ENCODE measurements around the gene TNNT2. TPM values are rescaled to one million over a fixed set of nuclear protein-coding genes. Genes with fewer than 3 reads are reported as not detected.

The TNNT2 gene
- total RNA-seq, 2 experiments from 2014 or later, result not detected

DNA sequence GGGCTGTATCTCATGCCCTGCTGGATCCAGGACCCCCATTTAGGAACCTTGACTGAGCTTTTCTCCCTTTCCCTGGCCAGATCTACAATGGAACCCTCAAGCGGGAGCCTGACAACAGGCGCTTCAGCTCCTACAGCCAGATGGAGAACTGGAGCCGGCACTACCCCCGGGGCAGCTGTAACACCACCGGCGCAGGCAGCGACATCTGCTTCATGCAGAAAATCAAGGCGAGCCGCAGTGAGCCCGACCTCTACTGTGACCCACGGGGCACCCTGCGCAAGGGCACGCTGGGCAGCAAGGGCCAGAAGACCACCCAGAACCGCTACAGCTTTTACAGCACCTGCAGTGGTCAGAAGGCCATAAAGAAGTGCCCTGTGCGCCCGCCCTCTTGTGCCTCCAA lies 64.4 kb downstream of the TNNT2 start:
- ATAC-seq, result no peak
- Mint-ChIP-seq H3K27ac (no peak overlapping the region), H3K27me3 (ENCODE audit: low read depth) (peaks cover 16% of the 10 kb centered on the region), H3K4me3 (no peak overlapping the region), H3K9me3 (ENCODE audit: insufficient read depth) (no peaks in the 10 kb centered on the region), H3K36me3 (ENCODE audit: low read depth) (no peaks in the 10 kb centered on the region), H3K4me1 (ENCODE audit: low read depth) (peaks cover 13% of the 10 kb centered on the region)
- DNase-seq, result no peak
- ChIA-PET POLR2A (no interaction called here), CTCF (interaction anchor here (1.7 kb wide), 1 partner anchor 14 kb away, joined by 4 read pairs; no protein-coding TSS in a partner anchor)

DNA sequence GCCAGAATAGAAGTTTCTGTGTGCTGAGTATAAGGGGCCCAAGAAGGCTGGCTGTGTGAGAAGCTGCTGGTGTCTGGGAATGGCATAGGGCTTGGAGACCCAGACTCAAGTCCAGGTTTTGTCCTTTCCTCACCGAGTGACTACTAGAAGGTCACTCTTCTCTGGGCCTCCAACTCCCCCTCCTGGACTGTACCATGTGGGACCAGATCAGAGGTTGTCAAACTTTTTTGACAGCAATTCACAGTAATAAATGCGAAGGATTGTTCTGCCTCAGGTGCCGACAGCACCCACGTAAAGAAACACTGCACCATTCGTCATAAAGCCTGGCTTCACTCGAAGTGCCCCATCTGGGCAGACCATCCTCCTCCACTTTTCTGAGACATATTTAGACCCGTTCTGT lies 65.2 kb downstream of the TNNT2 start:
- CTCF ChIA-PET, result interaction anchor here (1.0 to 1.7 kb wide), 3 partner anchors 15 to 49 kb away, joined by 3 to 6 read pairs (median 4); no protein-coding TSS in a partner anchor
- Mint-ChIP-seq H3K4me1 (ENCODE audit: low read depth) (peaks cover 13% of the 10 kb centered on the region), H3K27me3 (ENCODE audit: low read depth) (peaks cover 17% of the 10 kb centered on the region), H3K4me3 (no peak overlapping the region), H3K27ac (no peak overlapping the region), H3K36me3 (ENCODE audit: low read depth) (no peaks in the 10 kb centered on the region), H3K9me3 (ENCODE audit: insufficient read depth) (no peaks in the 10 kb centered on the region)
- no peak for ATAC-seq
- POLR2A ChIA-PET, result no interaction called here
- DNase-seq, result no peak

DNA sequence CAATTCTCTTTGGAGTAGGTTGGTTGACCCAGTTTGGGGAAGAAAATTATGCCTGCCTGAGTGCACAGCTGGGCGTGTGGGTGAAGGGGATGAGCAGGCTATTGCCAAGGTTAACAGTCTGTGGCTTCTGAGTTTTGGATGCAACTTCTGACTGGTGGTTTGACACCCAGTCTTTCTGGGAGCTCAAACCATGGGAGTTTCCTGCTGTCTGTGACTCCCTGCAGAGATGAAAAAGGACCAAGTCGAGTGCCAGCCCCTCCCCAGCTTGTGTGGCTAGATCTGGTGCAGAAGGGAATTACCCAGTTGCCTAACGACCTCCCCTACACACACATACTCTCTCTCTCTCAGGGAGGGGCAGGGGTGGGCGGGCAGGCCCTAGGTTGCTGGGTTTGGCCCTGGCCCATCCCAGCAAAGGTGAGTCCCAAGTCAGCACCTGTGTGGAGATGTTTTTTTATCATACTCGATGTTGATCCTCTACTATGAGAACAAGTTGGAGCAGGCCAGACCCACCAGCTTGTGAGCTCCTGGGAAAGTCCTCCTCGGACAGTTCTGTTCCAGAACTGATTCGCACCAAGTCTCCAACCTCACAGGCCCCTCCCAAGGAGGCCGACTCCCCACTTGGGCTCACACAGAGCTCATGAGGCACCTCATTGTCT lies 66.0 kb downstream of the TNNT2 start:
- DNase-seq (peak; percentile 22), ATAC-seq (peak; percentile 37)
- Mint-ChIP-seq H3K27me3 (ENCODE audit: low read depth) (peaks cover 17% of the 10 kb centered on the region), H3K4me3 (no peak overlapping the region), H3K4me1 (ENCODE audit: low read depth) (peaks cover 13% of the 10 kb centered on the region), H3K27ac (no peak overlapping the region), H3K36me3 (ENCODE audit: low read depth) (no peaks in the 10 kb centered on the region), H3K9me3 (ENCODE audit: insufficient read depth) (no peaks in the 10 kb centered on the region)
- ChIA-PET CTCF (interaction anchor here (1.0 to 1.7 kb wide), 4 partner anchors 16 to 97 kb away, joined by 3 to 6 read pairs (median 4); no protein-coding TSS in a partner anchor), POLR2A (no interaction called here)

DNA sequence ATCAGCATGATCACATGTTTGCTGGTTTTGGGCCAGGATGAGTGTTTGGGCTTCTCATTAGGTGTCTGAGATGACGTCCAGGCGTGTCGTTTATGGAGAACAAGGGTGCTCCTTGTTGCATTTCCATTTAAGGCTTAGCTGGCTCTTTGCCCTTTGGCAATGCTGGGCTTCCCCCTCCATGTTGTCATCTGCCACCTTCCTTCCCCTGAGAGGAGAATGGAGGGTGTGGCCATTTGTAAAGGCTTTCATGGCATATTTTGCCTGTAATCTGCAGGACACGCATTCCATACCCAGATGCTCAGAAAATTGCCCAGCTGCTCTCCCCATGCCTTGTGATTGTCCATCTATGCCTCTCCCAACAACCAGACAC lies 66.5 kb downstream of the TNNT2 start:
- H3K9me3 Mint-ChIP-seq (ENCODE audit: insufficient read depth), result no peaks in the 10 kb centered on the region
- no peak overlapping the region for H3K4me3 Mint-ChIP-seq
- H3K36me3 Mint-ChIP-seq (ENCODE audit: low read depth), result no peaks in the 10 kb centered on the region
- ChIA-PET CTCF (interaction anchor here (1.0 to 1.5 kb wide), 2 partner anchors 50 to 98 kb away, joined by 3 to 6 read pairs; no protein-coding TSS in a partner anchor), POLR2A (no interaction called here)
- DNase-seq (no peak), ATAC-seq (no peak)
- peaks cover 13% of the 10 kb centered on the region for H3K4me1 Mint-ChIP-seq (ENCODE audit: low read depth)
- H3K27me3 Mint-ChIP-seq (ENCODE audit: low read depth), result peaks cover 16% of the 10 kb centered on the region
- no peak overlapping the region for H3K27ac Mint-ChIP-seq

DNA sequence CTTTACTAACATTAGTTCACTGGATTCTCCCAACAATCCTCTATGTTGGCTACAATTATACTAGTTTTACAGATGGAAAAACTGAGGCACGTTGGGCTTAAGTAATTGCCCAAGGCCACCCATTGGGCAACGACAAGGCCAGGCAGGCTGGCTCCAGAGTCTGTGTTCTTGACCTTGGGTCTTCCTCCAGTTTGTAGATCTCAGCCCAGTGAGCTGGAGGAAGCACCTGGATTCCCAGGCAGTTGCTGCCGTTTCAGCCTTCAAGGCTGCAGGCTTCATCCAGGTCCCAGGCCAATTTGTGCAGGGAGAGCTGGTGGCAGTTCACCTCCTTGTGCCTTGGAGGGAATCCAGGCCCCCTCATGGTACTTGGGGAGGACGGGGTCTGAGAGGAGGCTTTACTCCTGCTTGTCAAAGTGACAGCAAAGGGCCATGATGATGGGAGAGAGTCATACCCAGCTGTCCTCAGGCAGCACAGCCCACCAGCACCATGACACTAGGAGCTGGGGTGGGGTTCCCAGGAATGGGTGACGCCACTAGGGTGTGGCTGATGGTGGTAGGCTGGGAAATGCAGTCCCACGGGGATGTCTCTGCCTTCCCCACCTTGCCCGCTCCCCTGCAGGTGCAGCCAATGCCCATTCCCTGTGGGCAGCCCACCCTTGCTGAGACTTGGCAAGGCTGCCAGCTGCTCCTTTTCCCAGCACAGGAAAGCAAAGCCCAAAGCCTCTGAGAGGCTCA lies 67.1 kb downstream of the TNNT2 start:
- ATAC-seq, result no peak
- ChIA-PET POLR2A (no interaction called here), CTCF (interaction anchor here (1.0 to 1.4 kb wide), 2 partner anchors 53 to 99 kb away, joined by 3 to 4 read pairs; no protein-coding TSS in a partner anchor)
- H3K27ac Mint-ChIP-seq, result no peak overlapping the region
- H3K4me1 Mint-ChIP-seq (ENCODE audit: low read depth), result peaks cover 13% of the 10 kb centered on the region
- no peak for DNase-seq
- no peak overlapping the region for H3K4me3 Mint-ChIP-seq
- no peaks in the 10 kb centered on the region for H3K36me3 Mint-ChIP-seq (ENCODE audit: low read depth)
- peaks cover 14% of the 10 kb centered on the region for H3K27me3 Mint-ChIP-seq (ENCODE audit: low read depth)
- H3K9me3 Mint-ChIP-seq (ENCODE audit: insufficient read depth), result no peaks in the 10 kb centered on the region

DNA sequence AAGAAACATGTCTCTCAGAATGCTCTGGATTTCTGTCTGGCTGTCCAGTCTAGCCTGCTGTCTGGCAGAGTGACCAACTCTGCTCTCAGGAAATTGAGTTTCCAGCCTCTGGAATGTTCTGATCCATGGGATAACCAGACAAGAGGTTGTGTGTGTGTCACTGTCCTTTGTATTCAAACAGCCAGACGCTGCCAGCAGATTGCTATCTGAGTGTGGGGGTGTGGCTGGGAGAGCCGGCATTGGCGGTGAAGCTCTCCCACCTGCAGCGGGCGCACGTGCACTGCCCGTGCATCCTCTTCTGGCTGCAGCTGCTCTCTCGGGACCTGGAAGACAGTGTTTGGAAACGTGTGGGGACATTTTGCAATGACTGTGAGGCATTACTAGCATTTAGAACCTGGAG lies 68.1 kb downstream of the TNNT2 start:
- Mint-ChIP-seq H3K36me3 (ENCODE audit: low read depth) (no peaks in the 10 kb centered on the region), H3K4me1 (ENCODE audit: low read depth) (peaks cover 13% of the 10 kb centered on the region), H3K9me3 (ENCODE audit: insufficient read depth) (no peaks in the 10 kb centered on the region), H3K27ac (no peak overlapping the region), H3K4me3 (no peak overlapping the region), H3K27me3 (ENCODE audit: low read depth) (peaks cover 14% of the 10 kb centered on the region)
- DNase-seq (peak; percentile 25), ATAC-seq (no peak)
- CTCF ChIA-PET, result interaction anchor here (1.0 to 1.4 kb wide), 3 partner anchors 36 to 97 kb away, joined by 3 to 4 read pairs (median 4); no protein-coding TSS in a partner anchor
- POLR2A ChIA-PET, result no interaction called here

Other genes with a start within 250 kb of the TNNT2 start
- gene TMEM9, start 223.2 kb downstream of the TNNT2 start, total RNA-seq, result 10 to 100 TPM; 13.6 to 18.9 TPM
- not detected for gene IGFN1, start 186.9 kb downstream of the TNNT2 start, total RNA-seq
- gene PKP1, start 94.2 kb downstream of the TNNT2 start, total RNA-seq, result not detected
- not detected for gene LAD1, start 21.6 kb upstream of the TNNT2 start, total RNA-seq
- not detected for gene TNNI1, start 44.0 kb upstream of the TNNT2 start, total RNA-seq
- 10 to 100 TPM; 17.3 to 18.7 TPM for gene PHLDA3, start 91.5 kb upstream of the TNNT2 start, total RNA-seq
- gene CSRP1, start 129.4 kb upstream of the TNNT2 start, total RNA-seq, result 10 to 100 TPM; 78.7 to 80.9 TPM
- gene NAV1, start 161.4 kb upstream of the TNNT2 start, total RNA-seq, result 1 to 10 TPM; 1.1 to 1.9 TPM

Data from activated CD8-positive, alpha-beta T cell treated with anti-CD3 and anti-CD28 coated beads, Interleukin-2, amount 10 ng/mL, durations not matched to agents 7 days and 5 days (primary cell).